ENCODE results near the gene NCKAP5.

GRCh38 chr2:132760405-132760804 is 807.9 kb downstream of the NCKAP5 start:
- TF ChIP-seq CTCF (IDR thresholded peaks at IDR 0.05) (no peak), POLR2A (IDR thresholded peaks at IDR 0.05) (no peak), EP300 (IDR thresholded peaks at IDR 0.05) (no peak)

All from ovary (tissue), 3 donors.